ENCODE measurements around the gene ATP2A1.

DNA sequence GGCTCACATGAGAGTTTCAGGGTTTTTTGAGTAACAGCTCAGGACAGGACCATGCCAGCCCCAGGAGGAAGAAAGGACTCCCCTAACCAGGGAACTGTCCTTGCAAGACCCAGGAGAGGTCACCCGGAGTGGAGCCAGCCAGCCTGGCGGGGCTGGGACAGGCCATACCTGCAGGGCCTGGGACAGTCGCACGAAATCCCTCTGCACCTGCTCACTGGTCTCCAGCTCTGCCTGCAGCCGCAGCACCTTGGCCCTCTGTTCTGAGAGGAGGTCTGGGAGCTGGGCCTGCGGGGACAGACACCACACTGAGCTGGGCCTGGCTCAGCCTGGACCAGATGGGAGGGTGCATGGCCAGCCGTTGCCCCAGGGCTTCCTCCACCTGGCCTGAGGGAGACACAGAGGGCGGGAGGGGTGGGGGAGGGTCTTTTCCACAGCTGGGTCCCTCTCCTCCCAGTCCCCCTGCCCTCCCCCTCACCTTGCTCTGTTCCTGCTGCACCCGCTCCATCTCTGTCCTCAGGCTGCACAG, 27.0 kb downstream of the ATP2A1 start:
- TF ChIP-seq, protein P1, sequence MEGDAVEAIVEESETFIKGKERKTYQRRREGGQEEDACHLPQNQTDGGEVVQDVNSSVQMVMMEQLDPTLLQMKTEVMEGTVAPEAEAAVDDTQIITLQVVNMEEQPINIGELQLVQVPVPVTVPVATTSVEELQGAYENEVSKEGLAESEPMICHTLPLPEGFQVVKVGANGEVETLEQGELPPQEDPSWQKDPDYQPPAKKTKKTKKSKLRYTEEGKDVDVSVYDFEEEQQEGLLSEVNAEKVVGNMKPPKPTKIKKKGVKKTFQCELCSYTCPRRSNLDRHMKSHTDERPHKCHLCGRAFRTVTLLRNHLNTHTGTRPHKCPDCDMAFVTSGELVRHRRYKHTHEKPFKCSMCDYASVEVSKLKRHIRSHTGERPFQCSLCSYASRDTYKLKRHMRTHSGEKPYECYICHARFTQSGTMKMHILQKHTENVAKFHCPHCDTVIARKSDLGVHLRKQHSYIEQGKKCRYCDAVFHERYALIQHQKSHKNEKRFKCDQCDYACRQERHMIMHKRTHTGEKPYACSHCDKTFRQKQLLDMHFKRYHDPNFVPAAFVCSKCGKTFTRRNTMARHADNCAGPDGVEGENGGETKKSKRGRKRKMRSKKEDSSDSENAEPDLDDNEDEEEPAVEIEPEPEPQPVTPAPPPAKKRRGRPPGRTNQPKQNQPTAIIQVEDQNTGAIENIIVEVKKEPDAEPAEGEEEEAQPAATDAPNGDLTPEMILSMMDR (IDR thresholded peaks at IDR 0.05), result no peak
- TF ChIP-seq POLR2A (IDR thresholded peaks at IDR 0.05) (no peak), POLR2AphosphoS5 (IDR thresholded peaks at IDR 0.05; ENCODE audit: insufficient read depth in 1 of 2, low read depth in 1 of 2) (no peak)

All from vagina (tissue), 2 donors.